Measurements from ENCODE around the gene GJD2. TPM values are rescaled to one million over a fixed set of nuclear protein-coding genes. Genes with fewer than 3 reads are reported as not detected.

The GJD2 gene
- total RNA-seq, 1 donor from 2014 or later = not detected

GRCh38 chr15:34776606-34777105, 21.9 kb upstream of the GJD2 start:
- H3K27me3 Mint-ChIP-seq = peaks cover under 1% of the 10 kb centered on the region

GRCh38 chr15:34773917-34774316, 19.1 kb upstream of the GJD2 start:
- intact Hi-C loops (cut with micrococcal nuclease) = no loop called here
- TF ChIP-seq CTCF (IDR thresholded peaks at IDR 0.05) = no peak
- H3K4me1 Mint-ChIP-seq = no peaks in the 10 kb centered on the region
- no peak overlapping the region for H3K27ac Mint-ChIP-seq
- CTCF ChIA-PET = no interaction called here
- ATAC-seq (ENCODE audit: low read depth) (no peak), DNase-seq (no peak)
- H3K27me3 Mint-ChIP-seq = peaks cover 4% of the 10 kb centered on the region
- H3K4me3 Mint-ChIP-seq = no peak overlapping the region
- no peaks in the 10 kb centered on the region for H3K9me3 Mint-ChIP-seq
- H3K36me3 Mint-ChIP-seq (ENCODE audit: low read depth) = no peaks in the 10 kb centered on the region
- POLR2A ChIA-PET = no interaction called here

More at GRCh38 chr15:34776606-34777105, 21.9 kb upstream of the GJD2 start:
- no peak for DNase-seq
- POLR2A ChIA-PET = no interaction called here
- no peak for ATAC-seq (ENCODE audit: low read depth)
- Mint-ChIP-seq H3K9me3 (peaks cover 14% of the 10 kb centered on the region), H3K4me1 (no peaks in the 10 kb centered on the region), H3K27ac (no peak overlapping the region), H3K36me3 (ENCODE audit: low read depth) (no peaks in the 10 kb centered on the region), H3K4me3 (no peak overlapping the region)
- CTCF ChIA-PET = no interaction called here
- no peak for TF ChIP-seq CTCF (IDR thresholded peaks at IDR 0.05)
- intact Hi-C loops (cut with micrococcal nuclease) = no loop called here

- no peak for TF ChIP-seq CTCF (IDR thresholded peaks at IDR 0.05)
- Mint-ChIP-seq H3K27me3 (peaks cover 4% of the 10 kb centered on the region), H3K27ac (no peak overlapping the region), H3K4me1 (no peaks in the 10 kb centered on the region), H3K36me3 (ENCODE audit: low read depth) (no peaks in the 10 kb centered on the region), H3K9me3 (no peaks in the 10 kb centered on the region), H3K4me3 (no peak overlapping the region)
- POLR2A ChIA-PET = no interaction called here
- no peak for DNase-seq
- no peak for ATAC-seq (ENCODE audit: low read depth)
- CTCF ChIA-PET = no interaction called here
- intact Hi-C loops (cut with micrococcal nuclease) = no loop called here
Observed at GRCh38 chr15:34773013-34773412, 18.2 kb upstream of the GJD2 start.

GRCh38 chr15:34772312-34772711, 17.5 kb upstream of the GJD2 start:
- no peaks in the 10 kb centered on the region for H3K9me3 Mint-ChIP-seq
- ATAC-seq (ENCODE audit: low read depth) = no peak
- no peak overlapping the region for H3K27ac Mint-ChIP-seq
- no peak for TF ChIP-seq CTCF (IDR thresholded peaks at IDR 0.05)
- no peaks in the 10 kb centered on the region for H3K4me1 Mint-ChIP-seq
- DNase-seq = no peak
- no peak overlapping the region for H3K4me3 Mint-ChIP-seq
- peaks cover 4% of the 10 kb centered on the region for H3K27me3 Mint-ChIP-seq
- intact Hi-C loops (cut with micrococcal nuclease) = no loop called here
- POLR2A ChIA-PET = no interaction called here
- no peaks in the 10 kb centered on the region for H3K36me3 Mint-ChIP-seq (ENCODE audit: low read depth)
- CTCF ChIA-PET = no interaction called here

- POLR2A ChIA-PET = no interaction called here
- Mint-ChIP-seq H3K4me3 (no peak overlapping the region), H3K27me3 (peaks cover 4% of the 10 kb centered on the region), H3K27ac (no peak overlapping the region), H3K4me1 (no peaks in the 10 kb centered on the region), H3K36me3 (ENCODE audit: low read depth) (no peaks in the 10 kb centered on the region), H3K9me3 (no peaks in the 10 kb centered on the region)
- CTCF ChIA-PET = no interaction called here
- DNase-seq (no peak), ATAC-seq (ENCODE audit: low read depth) (no peak)
- no peak for TF ChIP-seq CTCF (IDR thresholded peaks at IDR 0.05)
- intact Hi-C loops (cut with micrococcal nuclease) = no loop called here
Observed at GRCh38 chr15:34769711-34770110, 14.9 kb upstream of the GJD2 start.
